A549 treated with RU486 at 1 μM for 4 hours (cell line): ENCODE results near the gene SMARCA2. TPM values are rescaled to one million over a fixed set of nuclear protein-coding genes. Genes with fewer than 3 reads are reported as not detected.

ENCODE experiments used
- total RNA-seq: library from RNA; stranded (reverse); fragments of 200-300 nt; extraction: Qiagen RNA extraction; gene quantifications from 5 replicates; pipeline ENCODE4 v1.2.3, GENCODE V29; 2022; ENCODE audit warnings: low read depth

SMARCA2 gene
- 24.7 to 41.5 TPM (median 26.1 TPM) in 5 replicates for total RNA-seq

GRCh38 chr9:2014696-2015580, at the start of gene SMARCA2:
Gene SMARCA2 (plus strand): TSS chr9:2015347. CDS start chr9:2029023, 13,676 bp downstream.

